ENCODE measurements around the gene MBOAT1. TPM values are rescaled to one million over a fixed set of nuclear protein-coding genes. Genes with fewer than 3 reads are reported as not detected.

The MBOAT1 gene
- polyA plus RNA-seq, 1 of the 3 experiments (the other 2 are of a cell fraction): 3.0 TPM

- ChIA-PET CTCF (interaction anchor here (1.5 kb wide), 1 partner anchor 66 kb away, joined by 4 read pairs; no protein-coding TSS in a partner anchor), POLR2A (no interaction called here)
- WGBS (ENCODE audit: low lambda C conversion rate): 43% methylated on average over 1 of the region's 1 CpG
- H3K27ac ChIP-seq (ENCODE audit: low read depth in 2 of 2, low read length in 1 of 2): no peak overlapping the region
- no peak overlapping the region for H3K4me3 ChIP-seq (ENCODE audit: low read depth in 2 of 2, low read length in 1 of 2)
- no peaks in the 10 kb centered on the region for H3F3A ChIP-seq (replicated peaks; ENCODE audit: insufficient read depth)
- H3K27me3 ChIP-seq (ENCODE audit: insufficient read depth): no peaks in the 10 kb centered on the region
- no peak overlapping the region for H3K4me2 ChIP-seq
- no peaks in the 10 kb centered on the region for H3K9me2 ChIP-seq
- no peaks in the 10 kb centered on the region for H3K79me2 ChIP-seq (ENCODE audit: insufficient read depth)
- no peak for DNase-seq
- H3K36me3 ChIP-seq (replicated peaks in 1 of 2; ENCODE audit: control insufficient read depth in 1 of 2, insufficient read depth in 2 of 2, low read length in 1 of 2): no peaks in the 10 kb centered on the region
- H2AFZ ChIP-seq (ENCODE audit: low read depth): no peak overlapping the region
- TF ChIP-seq EZH2phosphoT487 (IDR thresholded peaks at IDR 0.05; ENCODE audit: borderline replicate concordance, low read depth) (no peak), RXRA (IDR thresholded peaks at IDR 0.05; ENCODE audit: borderline replicate concordance, low read depth) (no peak), FOXJ3 (CRISPR knock-in tag; IDR thresholded peaks at IDR 0.05) (no peak), IRF3 (IDR thresholded peaks at IDR 0.05; ENCODE audit: low read depth, low read length) (no peak), GATA2 (CRISPR knock-in tag; IDR thresholded peaks at IDR 0.05) (no peak), MAX (IDR thresholded peaks at IDR 0.05; ENCODE audit: low read depth) (no peak)
- no peaks in the 10 kb centered on the region for H3K9me3 ChIP-seq
- no peaks in the 10 kb centered on the region for H4K20me1 ChIP-seq (ENCODE audit: insufficient read depth)
- no peak overlapping the region for H3K9ac ChIP-seq
- H3K4me1 ChIP-seq (ENCODE audit: control insufficient read depth in 1 of 2, insufficient read depth in 2 of 2, low read depth in 1 of 2, low read length in 1 of 2): no peaks in the 10 kb centered on the region
Measured at GRCh38 chr6:20060252-20060651, 152.0 kb downstream of the MBOAT1 start.

GRCh38 chr6:20058912-20059311 lies 153.4 kb downstream of the MBOAT1 start:
- Histone ChIP-seq H4K20me1 (ENCODE audit: insufficient read depth) (no peaks in the 10 kb centered on the region), H3K27me3 (ENCODE audit: insufficient read depth) (no peaks in the 10 kb centered on the region), H3K9me2 (no peaks in the 10 kb centered on the region), H3K4me2 (no peak overlapping the region), H3K9ac (no peak overlapping the region), H3F3A (replicated peaks; ENCODE audit: insufficient read depth) (no peaks in the 10 kb centered on the region), H3K4me3 (ENCODE audit: low read depth in 2 of 2, low read length in 1 of 2) (no peak overlapping the region), H2AFZ (ENCODE audit: low read depth) (no peak overlapping the region), H3K36me3 (replicated peaks in 1 of 2; ENCODE audit: control insufficient read depth in 1 of 2, insufficient read depth in 2 of 2, low read length in 1 of 2) (no peaks in the 10 kb centered on the region), H3K27ac (ENCODE audit: low read depth in 2 of 2, low read length in 1 of 2) (no peak overlapping the region), H3K4me1 (ENCODE audit: control insufficient read depth in 1 of 2, insufficient read depth in 2 of 2, low read depth in 1 of 2, low read length in 1 of 2) (no peaks in the 10 kb centered on the region), H3K9me3 (no peaks in the 10 kb centered on the region), H3K79me2 (ENCODE audit: insufficient read depth) (no peaks in the 10 kb centered on the region)
- CTCF ChIA-PET: no interaction called here
- WGBS (ENCODE audit: low lambda C conversion rate): 43% methylated on average over 2 of the region's 3 CpGs
- no peak for TF ChIP-seq RFX5 (IDR thresholded peaks at IDR 0.05; ENCODE audit: low read length)
- TF ChIP-seq, protein P1, sequence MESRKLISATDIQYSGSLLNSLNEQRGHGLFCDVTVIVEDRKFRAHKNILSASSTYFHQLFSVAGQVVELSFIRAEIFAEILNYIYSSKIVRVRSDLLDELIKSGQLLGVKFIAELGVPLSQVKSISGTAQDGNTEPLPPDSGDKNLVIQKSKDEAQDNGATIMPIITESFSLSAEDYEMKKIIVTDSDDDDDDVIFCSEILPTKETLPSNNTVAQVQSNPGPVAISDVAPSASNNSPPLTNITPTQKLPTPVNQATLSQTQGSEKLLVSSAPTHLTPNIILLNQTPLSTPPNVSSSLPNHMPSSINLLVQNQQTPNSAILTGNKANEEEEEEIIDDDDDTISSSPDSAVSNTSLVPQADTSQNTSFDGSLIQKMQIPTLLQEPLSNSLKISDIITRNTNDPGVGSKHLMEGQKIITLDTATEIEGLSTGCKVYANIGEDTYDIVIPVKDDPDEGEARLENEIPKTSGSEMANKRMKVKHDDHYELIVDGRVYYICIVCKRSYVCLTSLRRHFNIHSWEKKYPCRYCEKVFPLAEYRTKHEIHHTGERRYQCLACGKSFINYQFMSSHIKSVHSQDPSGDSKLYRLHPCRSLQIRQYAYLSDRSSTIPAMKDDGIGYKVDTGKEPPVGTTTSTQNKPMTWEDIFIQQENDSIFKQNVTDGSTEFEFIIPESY (IDR thresholded peaks at IDR 0.05; ENCODE audit: borderline replicate concordance, low read depth): no peak
- TF ChIP-seq TAF1 (IDR thresholded peaks at IDR 0.05; ENCODE audit: borderline replicate concordance, low read depth, low read length): no peak
- TF ChIP-seq CHD2 (IDR thresholded peaks at IDR 0.05; ENCODE audit: low read length, partially characterized antibody): no peak
- no peak for TF ChIP-seq TCF12 (IDR thresholded peaks at IDR 0.05)
- POLR2A ChIA-PET: no interaction called here
- no peak for DNase-seq

All from SK-N-SH (cell line).